ENCODE data around the gene DCHS2. TPM values are rescaled to one million over a fixed set of nuclear protein-coding genes. Genes with fewer than 3 reads are reported as not detected.

DCHS2 gene
- total RNA-seq, 1 donor from 2014 or later: 0.32 TPM

DNA sequence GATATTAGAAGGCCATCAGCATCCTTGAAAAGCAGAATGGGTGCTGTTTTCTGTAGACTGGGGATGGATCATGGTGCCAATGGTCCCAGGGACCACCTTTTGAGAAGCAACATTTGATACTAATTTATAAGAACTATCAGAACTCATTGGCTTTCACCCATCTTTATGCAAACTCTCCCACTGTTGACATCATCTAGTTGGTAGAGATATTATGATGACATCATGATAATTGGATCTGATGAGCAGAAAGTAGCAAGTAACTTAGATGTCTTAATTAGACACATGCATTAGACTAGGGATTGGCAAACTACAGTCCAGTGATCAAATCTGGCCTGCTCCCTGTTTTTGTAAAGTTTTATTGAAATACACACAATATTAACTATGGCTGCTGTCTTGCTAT lies 181.0 kb downstream of the DCHS2 start:
- intact Hi-C loops (cut with DNase I): no loop called here

DNA sequence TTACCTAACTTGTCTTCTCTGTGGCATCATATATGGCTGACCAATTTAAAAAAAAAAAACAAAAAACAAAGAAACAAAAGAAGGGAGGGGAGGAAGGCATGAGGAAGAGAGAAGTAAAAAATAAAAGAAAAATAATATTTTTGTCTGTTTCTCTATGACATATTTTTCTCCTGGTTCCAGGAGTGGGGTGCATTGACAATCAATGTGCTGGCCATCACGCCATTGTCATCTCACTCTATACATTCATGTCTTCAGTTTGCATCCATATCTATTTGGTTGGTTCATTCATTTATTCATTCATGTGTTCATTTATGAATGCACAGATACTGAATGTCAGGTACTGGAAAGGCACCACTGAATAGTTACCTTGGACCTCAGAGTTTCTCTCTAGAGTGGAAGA lies 183.4 kb downstream of the DCHS2 start:
- Histone ChIP-seq H3K27ac (no peak overlapping the region), H3K27me3 (no peaks in the 10 kb centered on the region), H3K9me3 (no peaks in the 10 kb centered on the region), H3K36me3 (no peaks in the 10 kb centered on the region), H3K4me1 (no peaks in the 10 kb centered on the region), H3K4me3 (no peak overlapping the region)
- DNase-seq (no peak), ATAC-seq (no peak)
- intact Hi-C loops (cut with DNase I): no loop called here
- TF ChIP-seq, protein P1, sequence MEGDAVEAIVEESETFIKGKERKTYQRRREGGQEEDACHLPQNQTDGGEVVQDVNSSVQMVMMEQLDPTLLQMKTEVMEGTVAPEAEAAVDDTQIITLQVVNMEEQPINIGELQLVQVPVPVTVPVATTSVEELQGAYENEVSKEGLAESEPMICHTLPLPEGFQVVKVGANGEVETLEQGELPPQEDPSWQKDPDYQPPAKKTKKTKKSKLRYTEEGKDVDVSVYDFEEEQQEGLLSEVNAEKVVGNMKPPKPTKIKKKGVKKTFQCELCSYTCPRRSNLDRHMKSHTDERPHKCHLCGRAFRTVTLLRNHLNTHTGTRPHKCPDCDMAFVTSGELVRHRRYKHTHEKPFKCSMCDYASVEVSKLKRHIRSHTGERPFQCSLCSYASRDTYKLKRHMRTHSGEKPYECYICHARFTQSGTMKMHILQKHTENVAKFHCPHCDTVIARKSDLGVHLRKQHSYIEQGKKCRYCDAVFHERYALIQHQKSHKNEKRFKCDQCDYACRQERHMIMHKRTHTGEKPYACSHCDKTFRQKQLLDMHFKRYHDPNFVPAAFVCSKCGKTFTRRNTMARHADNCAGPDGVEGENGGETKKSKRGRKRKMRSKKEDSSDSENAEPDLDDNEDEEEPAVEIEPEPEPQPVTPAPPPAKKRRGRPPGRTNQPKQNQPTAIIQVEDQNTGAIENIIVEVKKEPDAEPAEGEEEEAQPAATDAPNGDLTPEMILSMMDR (IDR thresholded peaks at IDR 0.05): no peak

More for the DNA sequence above, 181.0 kb downstream of the DCHS2 start:
- Histone ChIP-seq H3K27ac (no peak overlapping the region), H3K9me3 (no peaks in the 10 kb centered on the region), H3K36me3 (no peaks in the 10 kb centered on the region), H3K4me1 (no peaks in the 10 kb centered on the region), H3K4me3 (no peak overlapping the region), H3K27me3 (no peaks in the 10 kb centered on the region)
- TF ChIP-seq, protein P1 (IDR thresholded peaks at IDR 0.05): no peak
- no peak for DNase-seq
- no peak for ATAC-seq

DNA sequence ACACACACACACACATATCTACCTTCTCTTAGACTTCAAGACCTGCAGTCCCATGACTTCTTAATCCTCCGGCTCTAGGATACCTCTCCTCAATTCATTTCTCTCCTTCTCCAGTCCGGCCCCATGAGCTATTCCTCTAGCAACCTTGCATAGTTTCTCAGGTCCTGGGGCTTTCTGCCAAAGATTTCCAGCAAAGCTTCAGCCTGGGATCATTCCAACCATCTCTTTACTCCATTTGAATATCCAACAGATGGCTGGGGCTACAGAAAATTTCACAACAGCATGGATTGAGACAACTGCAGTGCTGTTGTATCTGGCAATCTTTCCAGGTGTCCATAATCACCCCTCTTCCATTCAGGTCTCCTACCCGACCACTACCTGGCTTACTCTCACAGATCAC lies 184.1 kb downstream of the DCHS2 start:
- H3K9me3 ChIP-seq: no peaks in the 10 kb centered on the region
- no peaks in the 10 kb centered on the region for H3K36me3 ChIP-seq
- H3K27me3 ChIP-seq: no peaks in the 10 kb centered on the region
- no peak overlapping the region for H3K4me3 ChIP-seq
- H3K27ac ChIP-seq: no peak overlapping the region
- ATAC-seq (no peak), DNase-seq (no peak)
- H3K4me1 ChIP-seq: no peaks in the 10 kb centered on the region
- TF ChIP-seq, protein P1 (IDR thresholded peaks at IDR 0.05): no peak
- intact Hi-C loops (cut with DNase I): no loop called here

DNA sequence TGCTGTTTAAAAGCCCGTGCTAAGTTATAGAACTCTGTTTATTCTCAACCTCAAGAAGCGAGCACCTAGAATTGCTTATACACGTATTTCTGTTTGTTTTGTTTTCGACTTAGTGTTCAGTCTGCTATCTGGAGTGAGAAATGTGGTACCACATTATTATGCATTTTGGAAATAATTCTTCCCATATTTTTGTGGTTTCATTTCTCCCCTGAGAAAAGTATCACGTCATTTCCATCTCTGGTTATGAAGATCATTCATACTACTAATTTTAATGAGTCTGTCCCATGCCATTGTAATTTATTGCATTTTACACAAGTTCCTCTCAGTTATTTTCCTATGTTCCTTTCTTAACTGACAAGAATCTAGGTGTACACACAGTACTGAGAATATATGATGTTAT lies 186.0 kb downstream of the DCHS2 start:
- DNase-seq: no peak
- Histone ChIP-seq H3K36me3 (no peaks in the 10 kb centered on the region), H3K4me1 (no peaks in the 10 kb centered on the region), H3K9me3 (no peaks in the 10 kb centered on the region), H3K27ac (no peak overlapping the region), H3K4me3 (no peak overlapping the region), H3K27me3 (no peaks in the 10 kb centered on the region)
- TF ChIP-seq, protein P1 (IDR thresholded peaks at IDR 0.05): no peak
- intact Hi-C loops (cut with DNase I): no loop called here
- ATAC-seq: no peak

DNA sequence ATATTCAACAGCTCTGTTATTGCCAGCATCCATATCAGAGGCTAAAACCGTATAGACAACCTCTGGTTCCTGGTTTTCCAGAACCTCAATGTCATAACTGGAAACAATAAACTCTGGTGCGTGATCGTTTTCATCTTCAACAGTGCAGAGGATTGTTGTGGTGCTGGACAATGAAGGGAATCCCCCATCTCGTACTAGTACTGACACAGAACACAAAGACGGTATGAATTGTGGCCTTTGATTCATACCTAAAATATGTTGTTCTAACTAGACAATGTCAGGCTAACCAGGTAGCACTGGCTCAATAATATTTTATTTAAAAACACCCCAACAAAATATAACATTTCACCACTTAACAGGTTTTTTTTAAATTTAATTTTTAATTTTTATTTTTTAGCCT lies 186.9 kb downstream of the DCHS2 start:
- Histone ChIP-seq H3K36me3 (no peaks in the 10 kb centered on the region), H3K4me1 (no peaks in the 10 kb centered on the region), H3K9me3 (no peaks in the 10 kb centered on the region), H3K4me3 (no peak overlapping the region), H3K27ac (no peak overlapping the region), H3K27me3 (no peaks in the 10 kb centered on the region)
- TF ChIP-seq, protein P1 (IDR thresholded peaks at IDR 0.05): no peak
- intact Hi-C loops (cut with DNase I): no loop called here
- DNase-seq: no peak
- ATAC-seq: no peak

DNA sequence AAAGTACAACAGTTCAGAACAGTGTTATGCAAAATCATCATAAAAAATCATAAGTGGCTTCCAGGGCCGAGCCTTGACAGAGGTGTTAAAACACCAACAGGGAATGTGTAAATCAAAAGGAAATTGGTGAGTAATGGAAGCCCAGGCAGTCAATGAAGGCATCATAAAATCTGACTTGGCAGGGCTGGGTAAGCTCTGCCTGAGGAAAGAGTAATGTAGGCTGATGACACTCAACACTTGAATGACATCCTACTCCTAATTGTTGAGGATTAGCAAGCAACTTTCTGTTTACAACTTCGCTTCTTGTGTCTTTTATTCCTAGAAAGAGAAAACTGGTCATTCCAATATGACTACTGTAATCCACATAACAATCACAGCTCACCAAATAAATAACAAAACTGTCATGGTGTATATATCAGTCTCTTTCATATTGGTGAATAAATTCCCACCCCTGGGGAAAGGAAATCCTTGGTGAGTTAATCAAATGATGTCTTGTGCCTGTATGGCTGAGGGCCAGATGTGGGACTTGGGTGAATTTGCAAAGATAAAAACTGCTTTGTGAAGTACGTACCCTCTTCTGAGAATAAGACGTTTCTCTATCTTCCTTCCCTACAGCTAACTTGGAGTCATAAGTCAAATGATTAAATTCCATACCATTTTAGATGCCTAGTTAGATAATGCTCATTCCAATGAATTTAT lies 196.8 kb downstream of the DCHS2 start:
- intact Hi-C loops (cut with DNase I): no loop called here
- Histone ChIP-seq H3K9me3 (no peaks in the 10 kb centered on the region), H3K27me3 (no peaks in the 10 kb centered on the region), H3K27ac (no peak overlapping the region), H3K4me3 (no peak overlapping the region), H3K4me1 (no peaks in the 10 kb centered on the region), H3K36me3 (no peaks in the 10 kb centered on the region)
- ATAC-seq (no peak), DNase-seq (no peak)
- TF ChIP-seq, protein P1 (IDR thresholded peaks at IDR 0.05): no peak
